Measurements from ENCODE around the gene CAB39. TPM values are rescaled to one million over a fixed set of nuclear protein-coding genes. Genes with fewer than 3 reads are reported as not detected.
A peak's percentile ranks its signal among the peaks of the same experiment; 100 is the strongest.

Gene CAB39
- total and polyA plus RNA-seq, 4 donors, result 19.4 to 123 (median 57.1) TPM

GRCh38 chr2:230807729-230808128 lies 95.1 kb downstream of the CAB39 start:
- 43 to 70% methylated on average over 3 of the region's 3 CpGs for WGBS, 2 donors
- no peak overlapping the region for H3K27ac ChIP-seq (ENCODE audit: low read depth in 1 of 2, low read length in 1 of 2)
- no peak for ATAC-seq (ENCODE audit: insufficient read depth, low FRiP score)
- no peak for DNase-seq
- H3K9ac ChIP-seq (ENCODE audit: insufficient read depth in 1 of 2, low read length in 2 of 2), result no peak overlapping the region
- H3K27me3 ChIP-seq (ENCODE audit: control insufficient read depth in 3 of 3, insufficient read depth in 3 of 3, low read length in 2 of 3), result no peaks in the 10 kb centered on the region
- H3K9me3 ChIP-seq (ENCODE audit: control insufficient read depth in 4 of 4, insufficient read depth in 3 of 4, low read length in 3 of 4), result no peaks in the 10 kb centered on the region
- peaks cover 7 to 20% (median 12%) of the 10 kb centered on the region in 4 donors for H3K36me3 ChIP-seq (ENCODE audit: control insufficient read depth in 4 of 4, insufficient read depth in 4 of 4, low read length in 4 of 4)
- TF ChIP-seq, protein P1, sequence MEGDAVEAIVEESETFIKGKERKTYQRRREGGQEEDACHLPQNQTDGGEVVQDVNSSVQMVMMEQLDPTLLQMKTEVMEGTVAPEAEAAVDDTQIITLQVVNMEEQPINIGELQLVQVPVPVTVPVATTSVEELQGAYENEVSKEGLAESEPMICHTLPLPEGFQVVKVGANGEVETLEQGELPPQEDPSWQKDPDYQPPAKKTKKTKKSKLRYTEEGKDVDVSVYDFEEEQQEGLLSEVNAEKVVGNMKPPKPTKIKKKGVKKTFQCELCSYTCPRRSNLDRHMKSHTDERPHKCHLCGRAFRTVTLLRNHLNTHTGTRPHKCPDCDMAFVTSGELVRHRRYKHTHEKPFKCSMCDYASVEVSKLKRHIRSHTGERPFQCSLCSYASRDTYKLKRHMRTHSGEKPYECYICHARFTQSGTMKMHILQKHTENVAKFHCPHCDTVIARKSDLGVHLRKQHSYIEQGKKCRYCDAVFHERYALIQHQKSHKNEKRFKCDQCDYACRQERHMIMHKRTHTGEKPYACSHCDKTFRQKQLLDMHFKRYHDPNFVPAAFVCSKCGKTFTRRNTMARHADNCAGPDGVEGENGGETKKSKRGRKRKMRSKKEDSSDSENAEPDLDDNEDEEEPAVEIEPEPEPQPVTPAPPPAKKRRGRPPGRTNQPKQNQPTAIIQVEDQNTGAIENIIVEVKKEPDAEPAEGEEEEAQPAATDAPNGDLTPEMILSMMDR (IDR thresholded peaks at IDR 0.05; ENCODE audit: control extremely low read depth, extremely low read depth), result no peak
- no peak overlapping the region for H3K4me3 ChIP-seq
- H3K4me1 ChIP-seq (ENCODE audit: control insufficient read depth in 5 of 5, insufficient read depth in 5 of 5, low read length in 5 of 5), result peaks cover 0 to 6% (median 0%) of the 10 kb centered on the region in 5 donors

GRCh38 chr2:230809015-230809414 lies 96.4 kb downstream of the CAB39 start:
- no peaks in the 10 kb centered on the region for H3K9me3 ChIP-seq (ENCODE audit: control insufficient read depth in 4 of 4, insufficient read depth in 3 of 4, low read length in 3 of 4)
- H3K27ac ChIP-seq (ENCODE audit: low read depth in 1 of 2, low read length in 1 of 2), result no peak overlapping the region
- DNase-seq (no peak), ATAC-seq (ENCODE audit: insufficient read depth, low FRiP score) (no peak)
- H3K27me3 ChIP-seq (ENCODE audit: control insufficient read depth in 3 of 3, insufficient read depth in 3 of 3, low read length in 2 of 3), result no peaks in the 10 kb centered on the region
- H3K4me1 ChIP-seq (ENCODE audit: control insufficient read depth in 5 of 5, insufficient read depth in 5 of 5, low read length in 5 of 5), result peaks cover 0 to 6% (median 0%) of the 10 kb centered on the region in 5 donors
- no peak overlapping the region for H3K9ac ChIP-seq (ENCODE audit: insufficient read depth in 1 of 2, low read length in 2 of 2)
- WGBS, 2 donors, result 85 to 89% methylated on average over 10 of the region's 10 CpGs
- H3K4me3 ChIP-seq, result no peak overlapping the region
- peaks cover 7 to 25% (median 15%) of the 10 kb centered on the region in 4 donors for H3K36me3 ChIP-seq (ENCODE audit: control insufficient read depth in 4 of 4, insufficient read depth in 4 of 4, low read length in 4 of 4)
- TF ChIP-seq, protein P1 (IDR thresholded peaks at IDR 0.05; ENCODE audit: control extremely low read depth, extremely low read depth), result no peak

- Histone ChIP-seq H3K4me3 (no peak overlapping the region), H3K4me1 (ENCODE audit: control insufficient read depth in 5 of 5, insufficient read depth in 5 of 5, low read length in 5 of 5) (peaks cover 0 to 6% (median 0%) of the 10 kb centered on the region in 5 donors), H3K36me3 (ENCODE audit: control insufficient read depth in 4 of 4, insufficient read depth in 4 of 4, low read length in 4 of 4) (peaks cover 7 to 25% (median 20%) of the 10 kb centered on the region in 4 donors), H3K27ac (ENCODE audit: low read depth in 1 of 2, low read length in 1 of 2) (no peak overlapping the region), H3K9me3 (ENCODE audit: control insufficient read depth in 4 of 4, insufficient read depth in 3 of 4, low read length in 3 of 4) (no peaks in the 10 kb centered on the region), H3K27me3 (ENCODE audit: control insufficient read depth in 3 of 3, insufficient read depth in 3 of 3, low read length in 2 of 3) (no peaks in the 10 kb centered on the region), H3K9ac (ENCODE audit: insufficient read depth in 1 of 2, low read length in 2 of 2) (no peak overlapping the region)
- 86 to 89% methylated on average over 8 of the region's 8 CpGs for WGBS, 2 donors
- no peak for DNase-seq
- ATAC-seq (ENCODE audit: insufficient read depth, low FRiP score), result no peak
- TF ChIP-seq, protein P1 (IDR thresholded peaks at IDR 0.05; ENCODE audit: control extremely low read depth, extremely low read depth), result no peak
These were observed 97.1 kb downstream of the CAB39 start for GRCh38 chr2:230809677-230810251.

GRCh38 chr2:230811508-230811907 lies 98.9 kb downstream of the CAB39 start:
- WGBS, 2 donors, result 64 to 65% methylated on average over 3 of the region's 3 CpGs
- no peaks in the 10 kb centered on the region for H3K27me3 ChIP-seq (ENCODE audit: control insufficient read depth in 3 of 3, insufficient read depth in 3 of 3, low read length in 2 of 3)
- H3K9ac ChIP-seq (ENCODE audit: insufficient read depth in 1 of 2, low read length in 2 of 2), result no peak overlapping the region
- no peak overlapping the region for H3K27ac ChIP-seq (ENCODE audit: low read depth in 1 of 2, low read length in 1 of 2)
- ATAC-seq (ENCODE audit: insufficient read depth, low FRiP score) (no peak), DNase-seq (peak in 1 of 3 donors; percentile 33)
- no peaks in the 10 kb centered on the region for H3K9me3 ChIP-seq (ENCODE audit: control insufficient read depth in 4 of 4, insufficient read depth in 3 of 4, low read length in 3 of 4)
- H3K4me1 ChIP-seq (ENCODE audit: control insufficient read depth in 5 of 5, insufficient read depth in 5 of 5, low read length in 5 of 5), result peaks cover 0 to 6% (median 0%) of the 10 kb centered on the region in 5 donors
- H3K36me3 ChIP-seq (ENCODE audit: control insufficient read depth in 4 of 4, insufficient read depth in 4 of 4, low read length in 4 of 4), result peaks cover 7 to 33% (median 27%) of the 10 kb centered on the region in 4 donors
- TF ChIP-seq, protein P1 (IDR thresholded peaks at IDR 0.05; ENCODE audit: control extremely low read depth, extremely low read depth), result no peak
- H3K4me3 ChIP-seq, result no peak overlapping the region

Measured in lung (tissue), 12 donors.